GM12891 (cell line): ENCODE results near the gene HES5.

Experiments used
- POLR2A ChIP-seq: IDR thresholded peaks from 2 replicates; pipeline ENCODE4 v1.6.1; 2011; ENCODE audit warnings: low read depth, low read length, control low read depth
- POLR2AphosphoS5 ChIP-seq: IDR thresholded peaks from 2 replicates; pipeline ENCODE4 v1.6.1; 2011; ENCODE audit warnings: low read depth, low read length, control low read depth
- POU2F2 ChIP-seq: IDR thresholded peaks from 2 replicates; pipeline ENCODE4 v1.6.1; 2011; ENCODE audit warnings: low read depth, mild to moderate bottlenecking, control low read depth, low read length, moderate library complexity
- SPI1 ChIP-seq: IDR thresholded peaks from 2 replicates; pipeline ENCODE4 v1.6.1; 2011; ENCODE audit warnings: low read depth, low read length, control low read depth
- TAF1 ChIP-seq: IDR thresholded peaks from 2 replicates; pipeline ENCODE4 v1.6.1; 2011; ENCODE audit warnings: low read depth, low read length, control low read depth

- TF ChIP-seq POLR2A: no peak
- no peak for TF ChIP-seq POLR2AphosphoS5
- no peak for TF ChIP-seq TAF1
- TF ChIP-seq SPI1: no peak
- TF ChIP-seq POU2F2: no peak
Observed at GRCh38 chr1:2558861-2559260, 28.8 kb upstream of the HES5 start.
